ENCODE results near the gene GPR45. TPM values are rescaled to one million over a fixed set of nuclear protein-coding genes. Genes with fewer than 3 reads are reported as not detected.

The GPR45 gene
- polyA plus RNA-seq, 1 of the 3 experiments (the other 2 are of a cell fraction), result not detected

- ChIA-PET CTCF (interaction anchor here (0.7 to 18.3 kb wide), 18 partner anchors 11 to 1301 kb away, joined by 3 to 459 read pairs (median 4); no protein-coding TSS in a partner anchor), POLR2A (no interaction called here)
- H3K27ac ChIP-seq (ENCODE audit: low read depth in 2 of 2, low read length in 1 of 2), result no peak overlapping the region
- WGBS (ENCODE audit: low lambda C conversion rate), result 95% methylated on average over 37 of the region's 41 CpGs
- TF ChIP-seq TCF12 (IDR thresholded peaks at IDR 0.05) (no peak), CHD2 (IDR thresholded peaks at IDR 0.05; ENCODE audit: low read length, partially characterized antibody) (no peak), NFIC (IDR thresholded peaks at IDR 0.05; ENCODE audit: borderline replicate concordance) (no peak), REST (IDR thresholded peaks at IDR 0.05; ENCODE audit: low read depth, low read length) (no peak), GATA2 (CRISPR knock-in tag; IDR thresholded peaks at IDR 0.05) (no peak), SIN3A (IDR thresholded peaks at IDR 0.05; ENCODE audit: borderline replicate concordance, low read depth, low read length) (no peak), USF2 (IDR thresholded peaks at IDR 0.05; ENCODE audit: borderline replicate concordance, low read depth, low read length) (no peak), ELF1 (IDR thresholded peaks at IDR 0.05) (no peak), TEAD4 (IDR thresholded peaks at IDR 0.05; ENCODE audit: borderline replicate concordance, insufficient read depth) (no peak), RFX5 (IDR thresholded peaks at IDR 0.05; ENCODE audit: low read length) (no peak), NRF1 (IDR thresholded peaks at IDR 0.05; ENCODE audit: low read depth, low read length) (no peak), YY1 (IDR thresholded peaks at IDR 0.05; ENCODE audit: low read depth) (no peak), RXRA (IDR thresholded peaks at IDR 0.05; ENCODE audit: borderline replicate concordance, low read depth) (no peak), MEF2A (IDR thresholded peaks at IDR 0.05; ENCODE audit: borderline replicate concordance, low read depth) (no peak), FOXM1 (IDR thresholded peaks at IDR 0.05; ENCODE audit: low read depth) (no peak), FOXJ3 (CRISPR knock-in tag; IDR thresholded peaks at IDR 0.05) (no peak), JUND (IDR thresholded peaks at IDR 0.05) (no peak), RAD21 (IDR thresholded peaks at IDR 0.05; ENCODE audit: low read length) (no peak)
- TF ChIP-seq, protein P1, sequence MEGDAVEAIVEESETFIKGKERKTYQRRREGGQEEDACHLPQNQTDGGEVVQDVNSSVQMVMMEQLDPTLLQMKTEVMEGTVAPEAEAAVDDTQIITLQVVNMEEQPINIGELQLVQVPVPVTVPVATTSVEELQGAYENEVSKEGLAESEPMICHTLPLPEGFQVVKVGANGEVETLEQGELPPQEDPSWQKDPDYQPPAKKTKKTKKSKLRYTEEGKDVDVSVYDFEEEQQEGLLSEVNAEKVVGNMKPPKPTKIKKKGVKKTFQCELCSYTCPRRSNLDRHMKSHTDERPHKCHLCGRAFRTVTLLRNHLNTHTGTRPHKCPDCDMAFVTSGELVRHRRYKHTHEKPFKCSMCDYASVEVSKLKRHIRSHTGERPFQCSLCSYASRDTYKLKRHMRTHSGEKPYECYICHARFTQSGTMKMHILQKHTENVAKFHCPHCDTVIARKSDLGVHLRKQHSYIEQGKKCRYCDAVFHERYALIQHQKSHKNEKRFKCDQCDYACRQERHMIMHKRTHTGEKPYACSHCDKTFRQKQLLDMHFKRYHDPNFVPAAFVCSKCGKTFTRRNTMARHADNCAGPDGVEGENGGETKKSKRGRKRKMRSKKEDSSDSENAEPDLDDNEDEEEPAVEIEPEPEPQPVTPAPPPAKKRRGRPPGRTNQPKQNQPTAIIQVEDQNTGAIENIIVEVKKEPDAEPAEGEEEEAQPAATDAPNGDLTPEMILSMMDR (IDR thresholded peaks at IDR 0.05), result no peak
- TF ChIP-seq, protein P2, sequence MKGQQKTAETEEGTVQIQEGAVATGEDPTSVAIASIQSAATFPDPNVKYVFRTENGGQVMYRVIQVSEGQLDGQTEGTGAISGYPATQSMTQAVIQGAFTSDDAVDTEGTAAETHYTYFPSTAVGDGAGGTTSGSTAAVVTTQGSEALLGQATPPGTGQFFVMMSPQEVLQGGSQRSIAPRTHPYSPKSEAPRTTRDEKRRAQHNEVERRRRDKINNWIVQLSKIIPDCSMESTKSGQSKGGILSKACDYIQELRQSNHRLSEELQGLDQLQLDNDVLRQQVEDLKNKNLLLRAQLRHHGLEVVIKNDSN (IDR thresholded peaks at IDR 0.05; ENCODE audit: borderline replicate concordance, low read depth), result no peak
- no peaks in the 10 kb centered on the region for H3K9me3 ChIP-seq
- H2AFZ ChIP-seq (ENCODE audit: low read depth), result peak overlapping the region; percentile 37; the same call in 1 of the 2 replicates
- no peak for DNase-seq
- no peaks in the 10 kb centered on the region for H3K27me3 ChIP-seq (ENCODE audit: insufficient read depth)
- no peaks in the 10 kb centered on the region for H4K20me1 ChIP-seq (ENCODE audit: insufficient read depth)
- no peaks in the 10 kb centered on the region for H3K36me3 ChIP-seq (replicated peaks in 1 of 2; ENCODE audit: control insufficient read depth in 1 of 2, insufficient read depth in 2 of 2, low read length in 1 of 2)
- H3K9ac ChIP-seq, result no peak overlapping the region
- H3F3A ChIP-seq (replicated peaks; ENCODE audit: insufficient read depth), result peaks cover 11% of the 10 kb centered on the region
- H3K79me2 ChIP-seq (ENCODE audit: insufficient read depth), result no peaks in the 10 kb centered on the region
- no peak overlapping the region for H3K4me2 ChIP-seq
- no peak overlapping the region for H3K4me3 ChIP-seq (ENCODE audit: low read depth in 2 of 2, low read length in 1 of 2)
- peaks cover 0 to 9% of the 10 kb centered on the region in 2 experiments; a peak in 3 of 4 replicates for H3K4me1 ChIP-seq (ENCODE audit: control insufficient read depth in 1 of 2, insufficient read depth in 2 of 2, low read depth in 1 of 2, low read length in 1 of 2)
- H3K9me2 ChIP-seq, result no peaks in the 10 kb centered on the region
Observed at GRCh38 chr2:105237045-105237765, 4.3 kb upstream of the GPR45 start.

Data from SK-N-SH (cell line).